ENCODE results near the gene NT5C3B. TPM values are rescaled to one million over a fixed set of nuclear protein-coding genes. Genes with fewer than 3 reads are reported as not detected.

The NT5C3B gene
- polyA plus RNA-seq, 1 donor from 2014 or later: 272 TPM

DNA sequence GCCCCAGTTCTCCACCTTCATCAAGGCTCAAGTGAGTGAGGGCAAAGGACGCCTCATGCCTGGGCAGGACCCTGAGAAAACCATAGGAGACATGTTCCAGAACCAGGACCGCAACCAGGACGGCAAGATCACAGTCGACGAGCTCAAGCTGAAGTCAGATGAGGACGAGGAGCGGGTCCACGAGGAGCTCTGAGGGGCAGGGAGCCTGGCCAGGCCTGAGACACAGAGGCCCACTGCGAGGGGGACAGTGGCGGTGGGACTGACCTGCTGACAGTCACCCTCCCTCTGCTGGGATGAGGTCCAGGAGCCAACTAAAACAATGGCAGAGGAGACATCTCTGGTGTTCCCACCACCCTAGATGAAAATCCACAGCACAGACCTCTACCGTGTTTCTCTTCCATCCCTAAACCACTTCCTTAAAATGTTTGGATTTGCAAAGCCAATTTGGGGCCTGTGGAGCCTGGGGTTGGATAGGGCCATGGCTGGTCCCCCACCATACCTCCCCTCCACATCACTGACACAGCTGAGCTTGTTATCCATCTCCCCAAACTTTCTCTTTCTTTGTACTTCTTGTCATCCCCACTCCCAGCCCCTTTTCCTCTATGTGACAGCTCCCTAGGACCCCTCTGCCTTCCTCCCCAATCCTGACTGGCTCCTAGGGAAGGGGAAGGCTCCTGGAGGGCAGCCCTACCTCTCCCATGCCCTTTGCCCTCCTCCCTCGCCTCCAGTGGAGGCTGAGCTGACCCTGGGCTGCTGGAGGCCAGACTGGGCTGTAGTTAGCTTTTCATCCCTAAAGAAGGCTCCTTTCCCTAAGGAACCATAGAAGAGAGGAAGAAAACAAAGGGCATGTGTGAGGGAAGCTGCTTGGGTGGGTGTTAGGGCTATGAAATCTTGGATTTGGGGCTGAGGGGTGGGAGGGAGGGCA, 13.6 kb downstream of the NT5C3B start:
- no peak overlapping the region for H3K27ac ChIP-seq (ENCODE audit: low read length)
- H3K36me3 ChIP-seq (ENCODE audit: insufficient read depth, low read length): no peaks in the 10 kb centered on the region
- no peaks in the 10 kb centered on the region for H3K79me2 ChIP-seq (replicated peaks; ENCODE audit: insufficient read depth, low read length)
- H3K4me2 ChIP-seq (ENCODE audit: low read length): no peak overlapping the region
- no peak overlapping the region for H3K4me3 ChIP-seq (ENCODE audit: low read length)
- H3K9ac ChIP-seq (ENCODE audit: low read length): no peak overlapping the region
- H4K20me1 ChIP-seq (ENCODE audit: insufficient read depth): no peaks in the 10 kb centered on the region
- TF ChIP-seq EZH2 (IDR thresholded peaks at IDR 0.05; ENCODE audit: borderline replicate concordance, insufficient read depth, low read length, poor library complexity, severe bottlenecking) (no peak), POLR2AphosphoS5 (IDR thresholded peaks at IDR 0.05) (no peak), TAF1 (IDR thresholded peaks at IDR 0.05; ENCODE audit: low read depth) (no peak), SMC3 (conservative IDR thresholded peaks at IDR 0.05; ENCODE audit: poor library complexity) (no peak), MXI1 (conservative IDR thresholded peaks at IDR 0.05; ENCODE audit: poor library complexity, severe bottlenecking) (no peak), RAD21 (conservative IDR thresholded peaks at IDR 0.05) (no peak)
- TF ChIP-seq, protein P1, sequence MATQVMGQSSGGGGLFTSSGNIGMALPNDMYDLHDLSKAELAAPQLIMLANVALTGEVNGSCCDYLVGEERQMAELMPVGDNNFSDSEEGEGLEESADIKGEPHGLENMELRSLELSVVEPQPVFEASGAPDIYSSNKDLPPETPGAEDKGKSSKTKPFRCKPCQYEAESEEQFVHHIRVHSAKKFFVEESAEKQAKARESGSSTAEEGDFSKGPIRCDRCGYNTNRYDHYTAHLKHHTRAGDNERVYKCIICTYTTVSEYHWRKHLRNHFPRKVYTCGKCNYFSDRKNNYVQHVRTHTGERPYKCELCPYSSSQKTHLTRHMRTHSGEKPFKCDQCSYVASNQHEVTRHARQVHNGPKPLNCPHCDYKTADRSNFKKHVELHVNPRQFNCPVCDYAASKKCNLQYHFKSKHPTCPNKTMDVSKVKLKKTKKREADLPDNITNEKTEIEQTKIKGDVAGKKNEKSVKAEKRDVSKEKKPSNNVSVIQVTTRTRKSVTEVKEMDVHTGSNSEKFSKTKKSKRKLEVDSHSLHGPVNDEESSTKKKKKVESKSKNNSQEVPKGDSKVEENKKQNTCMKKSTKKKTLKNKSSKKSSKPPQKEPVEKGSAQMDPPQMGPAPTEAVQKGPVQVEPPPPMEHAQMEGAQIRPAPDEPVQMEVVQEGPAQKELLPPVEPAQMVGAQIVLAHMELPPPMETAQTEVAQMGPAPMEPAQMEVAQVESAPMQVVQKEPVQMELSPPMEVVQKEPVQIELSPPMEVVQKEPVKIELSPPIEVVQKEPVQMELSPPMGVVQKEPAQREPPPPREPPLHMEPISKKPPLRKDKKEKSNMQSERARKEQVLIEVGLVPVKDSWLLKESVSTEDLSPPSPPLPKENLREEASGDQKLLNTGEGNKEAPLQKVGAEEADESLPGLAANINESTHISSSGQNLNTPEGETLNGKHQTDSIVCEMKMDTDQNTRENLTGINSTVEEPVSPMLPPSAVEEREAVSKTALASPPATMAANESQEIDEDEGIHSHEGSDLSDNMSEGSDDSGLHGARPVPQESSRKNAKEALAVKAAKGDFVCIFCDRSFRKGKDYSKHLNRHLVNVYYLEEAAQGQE (IDR thresholded peaks at IDR 0.05; ENCODE audit: borderline replicate concordance): no peak
- H3F3A ChIP-seq (ENCODE audit: insufficient read depth, low read length, poor library complexity, severe bottlenecking): no peaks in the 10 kb centered on the region
- H3K27me3 ChIP-seq (ENCODE audit: insufficient read depth, low read depth, low read length): no peaks in the 10 kb centered on the region
- H3K9me3 ChIP-seq (ENCODE audit: low read length): no peaks in the 10 kb centered on the region
- no peaks in the 10 kb centered on the region for H3K9me2 ChIP-seq (ENCODE audit: insufficient read depth, low read length)
- no peak overlapping the region for H2AFZ ChIP-seq (ENCODE audit: low read depth, low read length)

DNA sequence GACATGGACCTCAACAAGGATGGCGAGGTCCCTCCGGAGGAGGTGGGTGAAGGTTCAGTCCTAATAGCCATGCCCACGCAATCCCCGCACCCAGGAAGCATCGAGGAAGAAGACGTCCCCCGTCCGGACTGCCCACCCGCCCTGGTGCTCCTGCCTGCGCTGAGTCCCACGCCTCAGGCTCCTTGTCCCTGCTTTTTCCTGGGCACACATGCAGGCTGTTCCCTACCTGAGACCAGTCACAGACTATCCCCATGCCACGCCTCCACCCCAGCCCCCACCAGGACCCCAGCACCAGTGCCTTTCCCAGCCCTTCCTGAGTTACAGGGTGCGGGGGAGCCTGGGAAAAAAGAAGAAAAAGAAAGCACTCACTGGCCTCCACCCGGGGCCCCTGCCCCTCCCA, 14.3 kb downstream of the NT5C3B start:
- H4K20me1 ChIP-seq (ENCODE audit: insufficient read depth): no peaks in the 10 kb centered on the region
- H3F3A ChIP-seq (ENCODE audit: insufficient read depth, low read length, poor library complexity, severe bottlenecking): no peaks in the 10 kb centered on the region
- no peaks in the 10 kb centered on the region for H3K27me3 ChIP-seq (ENCODE audit: insufficient read depth, low read depth, low read length)
- no peaks in the 10 kb centered on the region for H3K36me3 ChIP-seq (ENCODE audit: insufficient read depth, low read length)
- no peak overlapping the region for H3K27ac ChIP-seq (ENCODE audit: low read length)
- no peaks in the 10 kb centered on the region for H3K9me2 ChIP-seq (ENCODE audit: insufficient read depth, low read length)
- H3K79me2 ChIP-seq (replicated peaks; ENCODE audit: insufficient read depth, low read length): no peaks in the 10 kb centered on the region
- TF ChIP-seq POLR2AphosphoS5 (IDR thresholded peaks at IDR 0.05) (no peak), RAD21 (conservative IDR thresholded peaks at IDR 0.05) (no peak), EZH2 (IDR thresholded peaks at IDR 0.05; ENCODE audit: borderline replicate concordance, insufficient read depth, low read length, poor library complexity, severe bottlenecking) (no peak), MXI1 (conservative IDR thresholded peaks at IDR 0.05; ENCODE audit: poor library complexity, severe bottlenecking) (no peak), SMC3 (conservative IDR thresholded peaks at IDR 0.05; ENCODE audit: poor library complexity) (no peak)
- TF ChIP-seq, protein P1 (IDR thresholded peaks at IDR 0.05; ENCODE audit: borderline replicate concordance): no peak
- TF ChIP-seq, protein P2, sequence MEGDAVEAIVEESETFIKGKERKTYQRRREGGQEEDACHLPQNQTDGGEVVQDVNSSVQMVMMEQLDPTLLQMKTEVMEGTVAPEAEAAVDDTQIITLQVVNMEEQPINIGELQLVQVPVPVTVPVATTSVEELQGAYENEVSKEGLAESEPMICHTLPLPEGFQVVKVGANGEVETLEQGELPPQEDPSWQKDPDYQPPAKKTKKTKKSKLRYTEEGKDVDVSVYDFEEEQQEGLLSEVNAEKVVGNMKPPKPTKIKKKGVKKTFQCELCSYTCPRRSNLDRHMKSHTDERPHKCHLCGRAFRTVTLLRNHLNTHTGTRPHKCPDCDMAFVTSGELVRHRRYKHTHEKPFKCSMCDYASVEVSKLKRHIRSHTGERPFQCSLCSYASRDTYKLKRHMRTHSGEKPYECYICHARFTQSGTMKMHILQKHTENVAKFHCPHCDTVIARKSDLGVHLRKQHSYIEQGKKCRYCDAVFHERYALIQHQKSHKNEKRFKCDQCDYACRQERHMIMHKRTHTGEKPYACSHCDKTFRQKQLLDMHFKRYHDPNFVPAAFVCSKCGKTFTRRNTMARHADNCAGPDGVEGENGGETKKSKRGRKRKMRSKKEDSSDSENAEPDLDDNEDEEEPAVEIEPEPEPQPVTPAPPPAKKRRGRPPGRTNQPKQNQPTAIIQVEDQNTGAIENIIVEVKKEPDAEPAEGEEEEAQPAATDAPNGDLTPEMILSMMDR (IDR thresholded peaks at IDR 0.05; ENCODE audit: poor library complexity, severe bottlenecking): no peak
- H2AFZ ChIP-seq (ENCODE audit: low read depth, low read length): no peak overlapping the region
- no peak overlapping the region for H3K9ac ChIP-seq (ENCODE audit: low read length)
- H3K9me3 ChIP-seq (ENCODE audit: low read length): no peaks in the 10 kb centered on the region
- no peak overlapping the region for H3K4me3 ChIP-seq (ENCODE audit: low read length)
- no peak overlapping the region for H3K4me2 ChIP-seq (ENCODE audit: low read length)

Measured in neural cell (in vitro differentiated cells).